Renal cortical epithelial cell (primary cell): ENCODE results near the gene SAFB. TPM values are rescaled to one million over a fixed set of nuclear protein-coding genes. Genes with fewer than 3 reads are reported as not detected.
A peak's percentile ranks its signal among the peaks of the same experiment; 100 is the strongest.
"Not testable (repeated sequence)": the region's sequence is repeated elsewhere in the genome, so short reads cannot be mapped to it uniquely, and the experiment has no call there.

Experiments
- DNase-seq: peaks from one replicate; pipeline ENCODE4 v3.0.0-alpha.2; 2011; ENCODE audit warnings: low read depth
- total RNA-seq: library from RNA; depleted of rRNA; stranded (reverse); fragments of >200 nt; gene quantifications from 2 replicates; pipeline ENCODE4 v1.2.3, GENCODE V29; 2014

Gene SAFB
- total RNA-seq, 1 donor from 2014 or later, result 86.8 TPM

DNA sequence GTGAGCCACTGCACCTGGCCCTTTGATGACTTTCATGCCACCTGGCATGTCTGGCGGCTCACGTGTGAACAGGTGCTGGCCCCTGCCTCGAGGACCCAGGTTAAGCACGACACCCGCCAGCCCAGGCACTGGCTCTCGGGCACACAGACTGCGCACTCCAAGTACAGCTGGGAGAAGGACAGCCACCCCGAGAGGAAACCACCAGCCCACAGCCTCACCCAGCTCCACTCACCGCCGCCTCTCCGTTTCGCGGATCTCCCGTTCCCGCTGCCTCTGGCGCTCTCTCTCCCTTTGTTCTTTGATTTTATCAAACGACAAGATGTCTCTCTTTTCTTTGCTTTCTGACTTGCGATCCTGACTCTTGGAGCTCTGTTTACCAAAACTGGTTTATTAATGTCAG is 27.8 kb upstream of the SAFB start:
- no peak for DNase-seq

DNA sequence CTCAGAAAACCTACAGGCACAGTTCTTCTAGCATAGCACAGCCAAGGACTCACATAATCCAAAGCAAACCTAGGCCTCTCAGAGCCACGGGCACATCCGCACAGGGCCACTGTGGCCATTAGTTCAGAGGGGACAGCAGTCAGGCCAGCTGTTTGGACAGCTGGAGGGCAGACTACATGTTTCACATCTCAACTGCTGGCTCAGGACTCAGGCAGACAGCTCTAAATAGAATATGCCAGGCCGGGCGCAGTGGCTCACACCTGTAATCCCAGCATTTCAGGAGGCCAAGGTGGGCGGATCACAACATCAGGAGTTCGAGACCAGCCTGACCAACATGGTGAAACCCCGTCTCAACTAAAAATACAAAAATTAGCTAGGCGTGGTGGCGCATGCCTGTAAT is 27.1 kb upstream of the SAFB start:
- DNase-seq, result no peak

DNA sequence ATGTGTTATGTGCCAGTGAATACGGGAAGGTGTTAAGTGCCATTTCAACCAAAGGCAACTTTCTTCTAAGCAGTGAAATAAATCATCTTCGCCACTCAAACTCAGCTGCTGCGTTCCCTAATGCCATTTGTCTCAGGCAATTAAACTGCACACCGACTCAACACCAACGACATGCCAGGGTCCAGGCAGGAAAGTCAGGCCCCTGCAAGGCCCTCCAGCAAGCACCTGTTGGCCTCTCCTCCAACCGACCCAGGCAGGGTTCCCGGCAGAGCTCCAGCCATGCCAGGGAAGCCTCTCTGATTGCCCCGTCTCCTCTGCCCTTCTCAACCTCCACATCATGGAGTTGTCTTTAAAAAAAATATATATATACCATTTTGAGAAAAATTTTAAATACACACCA is 22.1 kb upstream of the SAFB start:
- DNase-seq, result no peak

DNA sequence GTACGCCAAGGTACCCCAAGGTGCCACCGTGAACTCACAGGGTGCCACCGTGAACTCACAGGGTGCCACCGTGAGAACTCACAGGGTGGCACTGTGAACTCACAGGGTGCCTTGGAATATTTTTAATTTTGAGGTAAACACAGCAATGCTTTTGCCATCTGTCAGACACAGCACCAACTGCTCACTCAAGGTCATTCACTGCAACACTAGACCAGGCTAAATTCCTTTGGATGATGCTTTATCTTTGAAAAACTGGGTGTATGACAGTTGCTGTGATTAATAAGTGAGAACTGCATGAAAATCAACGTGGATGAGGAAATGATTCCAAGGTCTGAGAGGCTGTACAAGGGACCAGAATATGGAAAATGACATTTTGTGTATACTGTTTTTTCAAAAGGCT is 19.3 kb upstream of the SAFB start:
- no peak for DNase-seq

DNA sequence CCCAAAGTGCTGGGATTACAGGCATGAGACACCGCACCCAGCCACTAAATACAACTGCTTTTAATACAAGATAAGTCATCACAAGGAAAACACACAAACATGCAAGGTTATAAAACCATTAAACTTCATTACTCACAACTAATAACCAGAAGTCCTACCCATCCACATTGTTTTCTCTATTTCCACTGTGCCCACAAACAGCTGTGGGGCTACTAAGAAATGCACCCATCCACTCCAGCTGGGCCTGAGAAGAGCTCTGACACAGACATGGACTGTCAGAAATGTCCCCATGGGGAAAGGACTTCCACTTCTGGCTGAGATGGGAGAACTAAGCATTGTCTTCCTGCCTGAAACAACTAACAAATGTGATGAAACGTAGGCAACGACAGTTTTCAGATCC is 17.5 kb upstream of the SAFB start:
- no peak for DNase-seq

DNA sequence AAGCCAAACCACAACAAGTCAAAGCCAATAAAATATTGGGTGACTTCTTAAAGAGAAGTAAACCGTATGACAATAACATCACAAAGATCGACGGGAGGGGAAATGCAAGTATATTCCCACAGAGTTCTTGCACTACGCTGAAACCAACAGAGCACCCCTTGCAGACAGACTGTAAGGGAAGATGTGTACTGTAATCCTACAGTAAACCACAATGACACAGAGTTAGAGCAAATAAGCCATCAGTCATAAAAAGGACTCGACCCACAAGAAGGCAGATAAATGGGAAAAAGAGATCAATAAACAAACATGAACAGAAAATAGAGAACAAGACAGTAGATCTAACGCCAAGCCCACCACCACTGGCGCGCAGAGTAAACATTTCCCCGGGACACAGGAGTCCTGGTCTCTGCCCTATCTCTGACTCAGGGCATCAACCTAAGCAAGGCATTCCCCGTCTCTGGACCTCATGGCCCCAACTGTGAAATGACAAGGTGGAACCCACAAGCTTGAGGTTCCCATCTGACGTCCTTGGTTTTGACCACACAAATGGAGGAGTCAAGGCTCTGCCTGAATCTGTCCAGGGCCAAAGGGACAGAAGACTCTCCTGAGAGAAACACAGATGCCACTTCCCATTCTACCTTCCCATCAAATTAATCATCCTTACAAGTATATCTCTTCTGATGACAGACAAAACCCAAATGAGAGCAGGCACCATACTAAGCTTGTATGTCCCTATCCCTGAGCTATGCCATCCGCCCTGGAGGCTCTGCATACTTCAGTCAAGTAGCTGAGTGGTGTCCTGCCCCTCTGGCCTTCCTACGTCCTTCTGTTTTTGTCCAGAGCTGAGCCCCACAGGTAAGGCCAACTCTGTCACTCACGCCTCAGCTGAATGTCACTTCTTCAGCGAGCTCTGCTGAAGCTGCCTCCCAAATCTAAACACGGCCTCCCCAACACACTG is 15.3 kb upstream of the SAFB start:
- no peak for DNase-seq

DNA sequence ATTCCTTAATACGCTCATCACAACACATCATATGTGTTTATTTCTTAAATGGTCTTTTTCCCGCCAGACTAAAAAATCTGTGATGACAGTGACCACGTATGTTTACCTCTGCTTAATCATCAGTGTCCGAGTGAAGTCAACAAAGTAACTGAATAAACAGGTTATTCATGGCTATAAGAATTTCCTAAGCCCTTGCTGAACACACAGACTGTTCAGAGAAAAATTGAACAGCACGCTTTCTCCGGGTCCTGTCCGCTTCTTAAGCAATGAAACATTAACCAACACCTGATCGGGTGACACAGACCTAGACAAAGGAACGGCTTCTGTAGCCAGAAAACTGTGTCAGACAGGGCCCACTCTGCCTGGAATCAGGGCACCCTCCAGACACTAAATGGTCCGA is 14.6 kb upstream of the SAFB start:
- DNase-seq, result no peak

DNA sequence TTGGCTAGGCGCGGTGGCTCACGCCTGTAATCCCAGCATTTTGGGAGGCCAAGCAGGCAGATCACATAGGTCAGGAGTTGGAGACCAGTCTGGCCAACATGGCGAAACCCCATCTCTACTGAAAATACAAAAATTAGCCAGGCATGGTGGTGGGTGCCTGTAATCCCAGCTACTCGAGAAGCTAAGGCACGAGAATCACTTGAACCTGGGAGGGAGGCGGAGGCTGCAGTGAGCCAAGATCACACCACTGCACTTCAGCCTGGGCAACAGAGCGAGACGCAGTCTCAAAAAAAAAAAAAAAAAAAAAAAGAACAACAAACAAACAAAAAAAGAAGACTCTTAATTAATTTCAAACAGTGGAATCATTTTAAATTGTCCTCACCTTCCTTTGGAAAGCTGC is 14.1 kb upstream of the SAFB start:
- DNase-seq, result not testable (repeated sequence)

DNA sequence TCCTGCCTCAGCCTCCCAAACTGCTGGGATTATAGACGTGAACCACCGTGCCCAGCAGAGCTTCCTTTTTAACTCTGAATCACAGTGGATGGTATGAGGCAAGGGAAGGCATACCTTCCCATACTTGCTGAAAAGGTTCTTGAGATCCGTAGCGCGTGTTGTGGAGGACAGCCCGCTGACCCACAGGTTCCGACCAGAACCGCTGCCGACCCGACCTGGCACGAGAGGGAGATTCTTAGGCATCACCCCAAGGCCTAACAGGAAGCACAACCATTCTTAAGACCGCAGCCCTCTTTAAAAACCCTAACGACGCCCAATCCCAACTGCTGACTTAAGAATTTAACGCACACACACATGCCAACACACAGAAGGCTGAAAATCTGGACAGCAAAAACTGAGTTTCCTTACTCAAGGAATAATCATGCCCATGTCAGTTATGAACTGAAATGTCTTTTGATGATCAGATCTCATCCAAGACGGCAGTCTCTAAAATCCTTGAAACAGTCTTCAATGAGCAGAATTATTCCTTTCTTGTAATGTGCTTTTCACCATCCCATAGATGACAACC is 12.9 kb upstream of the SAFB start:
- no peak for DNase-seq

DNA sequence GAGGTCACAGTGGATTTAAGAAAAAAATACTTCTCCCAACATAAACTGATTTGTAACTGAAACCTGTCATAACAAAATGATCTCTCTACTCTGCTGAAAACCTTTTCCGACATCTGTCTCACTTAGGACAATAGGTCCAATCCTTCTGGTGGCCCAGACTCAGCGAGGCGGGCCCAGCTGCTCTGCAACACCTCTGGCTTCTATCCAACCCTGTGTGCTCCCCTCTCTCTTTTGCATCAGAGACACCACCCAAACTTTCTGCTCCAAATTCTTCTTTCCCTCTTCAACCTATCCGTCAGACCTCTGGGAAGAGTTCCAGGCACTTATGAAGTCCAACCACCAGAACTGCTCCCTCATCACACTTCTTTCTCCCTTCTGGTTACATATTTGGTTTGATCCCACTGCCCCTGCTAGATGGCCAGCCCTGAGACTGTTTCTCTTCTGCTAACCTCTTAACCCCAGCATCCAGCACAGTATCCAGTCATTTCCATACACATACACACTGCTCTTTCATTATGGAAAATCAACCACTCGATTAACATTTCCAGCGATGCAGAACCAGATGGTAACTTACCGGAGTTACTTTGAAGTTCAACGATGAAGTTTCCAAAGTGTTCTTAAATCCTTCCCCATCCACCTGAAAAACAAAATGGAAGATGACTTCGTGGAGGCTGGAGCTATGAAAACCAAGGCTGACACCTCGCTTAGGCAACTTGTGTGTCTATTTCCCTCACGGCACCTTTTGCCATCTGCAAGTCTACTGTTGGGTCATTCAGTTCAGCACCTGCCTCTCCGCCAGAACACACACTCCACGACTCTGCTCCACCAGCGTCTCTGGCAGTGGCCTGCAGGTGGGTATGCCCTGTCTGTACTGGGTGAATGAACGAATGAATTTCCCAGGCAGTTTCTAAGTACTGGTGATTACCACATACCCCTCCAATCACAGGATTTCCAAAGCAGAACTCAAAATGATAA is 9.7 kb upstream of the SAFB start:
- no peak for DNase-seq

DNA sequence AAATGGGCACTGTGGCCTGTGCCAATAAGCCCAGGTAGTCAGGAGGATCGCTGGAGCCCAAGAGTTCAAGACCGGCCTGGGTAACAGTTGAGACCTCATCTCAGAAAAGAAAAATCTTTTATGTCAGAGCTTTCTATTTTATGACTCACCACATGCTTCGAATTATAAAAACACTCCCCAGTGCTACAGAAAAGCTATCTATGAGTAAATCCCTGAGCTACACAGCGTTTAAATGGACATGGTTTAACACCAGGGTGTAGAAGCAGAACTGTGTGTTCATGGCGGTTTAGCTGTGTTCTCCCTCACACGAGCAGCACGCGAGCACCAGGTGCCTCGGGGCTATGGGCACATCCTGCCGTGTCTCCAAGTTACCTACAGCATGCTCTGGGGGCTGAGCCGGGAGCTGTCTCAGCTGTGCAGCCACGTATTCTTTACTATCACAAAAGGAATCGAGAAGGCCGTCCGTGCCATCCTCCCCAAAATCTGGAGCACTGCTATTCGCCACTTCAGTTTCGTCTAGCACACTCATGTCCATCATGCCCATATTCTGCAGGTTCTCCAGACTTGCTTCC is 7.0 kb upstream of the SAFB start:
- no peak for DNase-seq

DNA sequence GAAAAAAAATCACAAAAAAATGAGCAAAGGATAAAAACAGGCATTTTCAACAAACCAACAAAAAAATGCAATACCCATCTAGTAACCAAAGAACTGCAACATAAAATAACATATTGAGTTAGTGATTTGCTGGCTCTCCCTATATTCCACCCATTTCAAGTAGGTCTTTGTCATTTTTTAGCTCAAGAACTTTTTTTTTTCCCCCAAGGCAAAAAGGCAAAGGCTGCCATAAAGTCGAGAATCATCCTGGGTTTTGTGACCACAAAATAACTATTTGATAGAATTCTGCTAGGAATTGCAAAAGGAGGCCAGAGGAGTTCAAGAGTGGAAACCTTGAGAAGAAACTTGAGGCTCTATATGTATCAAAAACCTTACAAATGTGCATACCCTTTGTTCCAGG is 5.8 kb upstream of the SAFB start:
- DNase-seq, result no peak

DNA sequence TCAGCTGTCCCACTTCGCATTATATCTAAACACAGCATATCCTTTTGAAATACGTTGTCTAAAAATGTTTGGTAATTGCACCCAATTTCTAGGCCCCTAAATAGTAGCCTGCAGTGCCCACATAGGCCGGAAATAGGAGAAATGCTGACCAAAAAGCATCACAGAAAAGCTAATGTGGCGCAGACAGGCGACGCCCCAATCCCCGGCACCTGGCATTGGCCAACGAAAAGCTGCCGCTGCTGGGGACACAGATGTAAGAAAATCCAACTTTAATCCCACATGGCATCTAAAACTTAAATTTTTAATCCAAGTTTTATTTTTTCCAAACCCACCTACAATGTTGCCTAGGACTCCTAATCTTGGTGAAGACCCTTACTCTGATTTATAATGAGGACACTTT is 4.3 kb upstream of the SAFB start:
- DNase-seq, result no peak

DNA sequence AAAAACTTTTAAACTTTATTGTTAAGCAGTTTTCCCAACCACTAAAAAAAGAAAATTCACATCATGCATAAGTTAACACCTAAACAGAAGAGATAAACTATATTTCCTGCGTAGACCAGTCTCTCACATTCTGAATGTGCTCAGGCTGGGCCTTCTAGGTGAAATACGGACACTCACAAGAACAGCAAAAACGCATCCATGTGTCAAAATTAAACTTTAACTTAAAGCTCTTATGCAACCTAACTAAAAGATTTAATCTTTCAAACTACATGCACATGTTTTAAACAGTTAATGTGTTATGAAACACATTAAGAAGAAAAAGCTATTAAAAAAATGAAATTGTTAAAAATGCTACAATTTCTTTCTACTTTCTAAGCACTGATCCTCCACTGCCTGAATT is 2.9 kb upstream of the SAFB start:
- DNase-seq, result peak; percentile 55

DNA sequence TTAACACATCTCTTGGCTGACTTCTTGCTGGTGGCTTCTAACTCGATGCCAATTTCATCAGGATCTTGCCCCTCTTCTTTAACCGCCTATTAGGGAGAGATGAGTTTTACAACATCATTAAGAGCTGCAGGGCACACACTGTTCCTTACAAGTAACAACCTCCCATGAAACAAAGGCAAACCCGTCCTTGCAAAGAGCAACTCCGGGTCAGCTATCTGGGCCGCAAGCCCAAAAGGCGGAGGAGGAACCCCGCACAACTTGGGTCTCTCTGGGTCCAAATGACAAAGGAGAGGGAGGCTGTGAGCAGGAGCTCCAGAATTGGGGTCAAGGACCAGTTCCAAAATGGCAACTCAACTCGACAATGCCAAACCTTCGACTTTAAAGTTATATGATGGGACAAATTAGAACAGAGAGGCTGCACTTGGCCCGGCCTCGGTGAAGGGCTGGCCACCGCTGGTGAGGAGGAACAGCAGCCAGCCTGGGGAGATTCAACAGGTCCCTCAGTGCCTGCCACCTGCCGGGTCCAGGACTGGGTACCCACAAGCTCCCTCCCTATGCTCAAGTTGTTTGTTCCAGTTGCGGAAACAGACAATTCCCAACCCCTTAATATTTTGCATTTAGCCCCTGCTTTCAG is 1.5 kb upstream of the SAFB start:
- DNase-seq, result no peak

DNA sequence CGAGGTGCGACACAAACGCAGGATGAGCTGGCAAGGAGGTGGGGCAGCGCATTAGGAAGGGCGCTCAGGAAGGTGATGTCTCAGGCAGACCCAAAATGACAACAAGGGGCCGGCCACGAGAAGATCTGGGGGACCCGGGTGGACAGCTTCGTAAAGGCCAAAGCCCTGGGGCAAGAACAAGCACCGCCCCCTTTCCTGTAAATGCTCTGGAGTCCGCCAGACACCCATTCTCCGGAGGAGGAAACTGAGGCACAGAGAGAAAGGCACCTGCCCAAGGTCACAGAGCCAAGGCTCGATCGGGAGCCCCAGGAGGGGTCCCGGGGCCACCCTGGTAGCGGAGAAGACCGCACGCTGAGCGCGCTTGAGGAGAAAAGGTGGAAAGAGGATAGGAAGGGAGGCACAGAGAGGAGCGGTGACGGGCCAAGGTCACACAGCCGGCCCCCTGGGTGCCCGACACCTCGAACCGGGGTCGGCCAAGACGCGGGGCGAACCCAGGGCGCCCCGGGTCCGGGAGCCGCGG is 878 bp upstream of the SAFB start:
- no peak for DNase-seq

DNA sequence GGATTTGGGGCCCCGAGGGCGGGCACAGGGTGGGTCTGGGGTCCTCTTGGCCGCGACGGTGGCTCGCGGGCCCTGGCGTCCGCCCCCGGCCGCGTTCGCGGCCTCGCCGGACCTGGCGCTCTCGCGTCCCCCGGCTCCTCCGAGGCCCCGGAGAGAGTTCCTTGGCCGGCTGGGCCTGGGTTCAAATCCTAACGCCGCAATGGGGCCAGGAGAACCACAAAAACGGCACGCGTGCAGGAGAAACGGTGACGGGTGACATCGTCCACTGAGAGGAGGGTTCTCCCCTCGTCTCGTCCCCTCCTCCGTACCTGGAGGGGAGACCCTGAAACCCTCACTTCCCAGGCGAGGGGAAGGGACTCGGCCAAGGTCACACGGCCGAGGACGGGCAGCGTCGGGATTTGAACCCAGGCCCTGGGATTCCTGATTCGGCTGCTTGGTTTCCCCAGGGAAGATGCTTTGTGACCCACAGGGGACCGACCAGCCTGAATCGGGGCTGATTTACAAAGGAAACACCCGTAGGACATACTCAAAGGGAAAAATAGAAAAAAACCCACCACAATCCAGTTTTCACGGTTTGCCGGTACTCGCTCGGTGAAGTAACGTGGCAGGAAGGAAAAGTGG is 624 bp downstream of the SAFB start:
- no peak for DNase-seq

DNA sequence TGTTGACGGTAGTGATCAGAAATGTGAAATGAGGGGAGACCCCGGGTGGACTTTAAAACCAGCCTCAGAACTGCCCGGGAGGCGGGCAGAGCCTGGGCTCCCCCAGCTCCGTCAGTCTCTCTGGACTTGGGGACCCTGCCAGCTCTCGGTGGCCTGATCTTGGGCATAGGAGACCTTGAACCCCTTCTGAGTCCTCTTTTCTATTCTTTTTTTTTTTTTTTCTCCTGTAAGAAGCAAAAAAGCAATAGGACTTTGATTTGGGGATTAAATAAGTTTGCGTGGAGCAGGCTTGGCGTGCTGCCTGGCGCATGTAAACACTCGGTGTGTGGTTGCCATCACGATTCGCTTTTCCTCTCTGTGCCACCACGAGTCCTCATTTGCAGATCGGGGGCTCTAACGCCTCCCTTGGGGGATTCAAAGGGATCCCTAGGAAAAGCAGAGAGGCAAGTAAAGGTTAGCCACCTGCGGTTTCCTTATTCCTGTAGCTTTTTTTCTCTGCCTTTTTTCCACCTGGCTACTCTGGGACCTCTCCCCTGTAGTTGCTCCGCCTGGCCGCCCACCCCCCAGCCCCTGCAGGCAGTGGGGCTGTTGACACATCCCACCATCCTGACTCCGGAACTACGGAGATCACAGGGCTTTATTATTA is 1.3 kb downstream of the SAFB start:
- DNase-seq, result no peak

DNA sequence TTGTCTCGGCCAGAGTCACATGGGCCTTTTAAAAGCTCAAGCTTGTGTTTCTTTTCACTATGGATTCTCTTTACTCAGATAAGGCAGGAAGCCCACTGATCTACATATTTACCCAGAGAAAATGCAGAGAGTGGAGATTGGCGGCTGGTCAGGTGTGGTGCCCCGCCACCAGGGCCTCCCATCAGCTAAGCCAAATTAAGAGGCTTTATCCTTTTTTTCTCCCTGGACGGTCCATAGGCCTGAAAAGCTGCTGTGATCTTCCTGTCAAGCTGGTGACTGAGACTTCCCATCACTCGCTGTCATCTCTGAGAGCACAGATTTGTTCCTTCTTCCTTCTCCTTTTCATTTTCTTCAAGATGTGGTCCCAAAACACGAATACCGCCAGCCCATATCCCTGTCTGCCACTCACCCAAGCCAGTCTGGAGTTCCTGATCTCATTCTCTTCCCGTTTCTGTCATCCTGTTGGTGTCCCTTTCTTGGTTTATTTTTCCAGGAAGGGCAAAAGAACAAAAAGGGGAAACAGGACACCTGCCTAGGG is 1.9 kb downstream of the SAFB start:
- DNase-seq, result no peak

DNA sequence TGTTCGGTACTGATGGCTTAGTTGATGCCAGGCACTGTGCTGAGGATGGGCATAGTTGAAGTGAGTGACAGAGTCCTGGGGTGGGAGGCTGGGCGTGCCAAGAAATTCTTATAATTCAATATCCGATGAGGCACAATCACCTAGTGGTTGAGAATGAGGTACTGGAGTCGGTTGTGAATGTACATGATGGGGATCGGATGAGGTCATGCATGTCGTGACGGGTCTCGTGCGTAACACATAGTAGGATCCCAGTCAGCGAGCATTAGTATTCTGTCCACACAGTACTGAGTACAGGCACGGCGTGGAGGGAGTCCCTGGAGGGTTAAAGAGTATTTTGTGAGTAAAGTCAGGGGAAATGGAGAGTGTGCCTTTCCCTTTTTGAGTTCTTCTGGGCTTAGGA is 2.8 kb downstream of the SAFB start:
- DNase-seq, result no peak
